HG03045 (cell line): Measurements from ENCODE around the gene PLPP2.

ENCODE experiments used
- ATAC-seq: cut with Tn5 transposase; IDR thresholded peaks from one replicate; pipeline ENCODE4 v1.9.1; 2021; ENCODE audit warnings: mild to moderate bottlenecking, moderate library complexity; ENCODE audit not compliant: unreplicated experiment

PLPP2 gene

DNA sequence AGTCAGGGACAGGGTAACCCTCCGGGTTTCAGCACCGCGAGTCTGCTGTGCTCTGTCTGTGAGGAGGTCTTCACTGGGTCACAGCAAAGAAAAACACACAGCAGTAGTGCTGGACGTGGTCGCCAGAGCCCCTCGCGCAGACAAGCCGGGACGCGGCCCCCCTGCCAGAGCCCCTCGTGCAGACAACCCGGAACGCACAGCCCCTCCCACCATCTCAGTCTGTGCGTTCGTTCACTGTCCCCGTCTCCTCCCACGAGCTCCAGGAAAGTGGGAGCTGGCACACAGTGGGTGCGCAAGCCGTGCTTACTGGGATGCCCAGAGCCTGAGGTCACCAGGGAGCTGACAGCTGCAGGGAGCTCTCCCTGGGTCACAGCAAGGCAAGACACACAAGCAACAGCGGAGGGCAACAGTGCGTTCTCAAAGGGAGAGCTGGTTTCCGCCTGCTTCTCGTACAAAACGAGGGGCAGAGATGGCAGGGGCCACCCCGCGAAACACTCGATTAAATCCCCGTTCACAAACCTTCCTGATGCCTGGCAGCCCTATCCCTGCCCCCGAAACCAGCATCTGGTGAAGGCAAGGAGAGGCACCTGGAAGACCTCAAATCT, 3.2 kb upstream of the PLPP2 start:
- ATAC-seq = no peak

GRCh38 chr19:293436-294110, 2.4 kb upstream of the PLPP2 start:
- no peak for ATAC-seq

DNA sequence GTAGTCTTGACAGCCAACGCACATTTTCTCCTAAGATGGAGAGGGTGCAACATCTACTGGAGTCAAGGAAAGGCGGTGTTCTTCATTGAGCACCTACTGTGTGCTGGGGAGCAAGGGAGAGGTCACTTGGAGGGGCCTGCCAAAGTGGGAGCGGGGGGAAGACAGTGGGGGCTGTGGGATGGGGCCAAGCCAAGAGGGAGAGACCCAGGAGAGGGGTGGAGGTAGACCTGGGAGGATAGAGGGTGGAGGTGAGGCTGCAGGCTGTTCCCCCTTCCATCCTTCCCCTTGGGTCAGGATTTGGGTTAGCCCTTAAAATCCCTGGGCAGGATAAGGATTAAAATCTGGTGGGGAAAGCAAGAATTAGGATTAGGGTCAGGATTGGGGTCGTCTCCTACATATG, 1.7 kb upstream of the PLPP2 start:
- ATAC-seq = no peak

GRCh38 chr19:292281-292884, 1.2 kb upstream of the PLPP2 start:
- no peak for ATAC-seq

GRCh38 chr19:291561-292280, 518 bp upstream of the PLPP2 start:
- ATAC-seq = no peak

DNA sequence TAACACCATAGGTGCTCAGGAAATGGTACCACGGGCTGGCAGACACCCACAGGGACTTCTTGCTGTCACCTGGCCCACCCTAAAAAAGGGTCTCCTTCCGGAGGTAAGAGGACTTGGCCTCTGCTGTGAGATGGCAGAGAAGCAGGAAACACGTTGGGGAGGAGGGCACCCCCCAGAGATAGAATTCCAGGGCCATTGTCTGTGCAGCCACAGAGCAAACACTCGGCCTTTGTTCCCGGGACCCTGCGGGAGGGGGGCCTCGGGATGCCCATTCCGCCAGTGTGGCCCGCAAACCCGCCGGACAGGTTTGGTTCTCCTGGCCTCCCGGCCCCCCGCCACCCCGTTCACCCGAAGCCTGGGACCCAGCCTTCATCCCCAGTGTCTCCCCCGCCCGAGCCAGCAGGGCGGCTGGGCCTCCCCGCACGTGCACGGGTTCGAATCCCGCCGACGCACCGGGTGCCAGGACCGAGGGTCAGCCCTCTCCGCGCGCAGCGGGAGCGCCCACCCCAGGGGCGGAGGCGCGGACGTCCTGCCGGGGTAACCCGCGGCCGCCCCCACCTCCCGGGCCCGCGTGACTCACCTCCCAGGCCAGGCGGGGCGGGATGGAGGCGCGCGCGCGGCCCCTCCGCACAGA, 714 bp downstream of the PLPP2 start:
- ATAC-seq = no peak

- no peak for ATAC-seq
Observed at GRCh38 chr19:289651-290371, 1.4 kb downstream of the PLPP2 start.

DNA sequence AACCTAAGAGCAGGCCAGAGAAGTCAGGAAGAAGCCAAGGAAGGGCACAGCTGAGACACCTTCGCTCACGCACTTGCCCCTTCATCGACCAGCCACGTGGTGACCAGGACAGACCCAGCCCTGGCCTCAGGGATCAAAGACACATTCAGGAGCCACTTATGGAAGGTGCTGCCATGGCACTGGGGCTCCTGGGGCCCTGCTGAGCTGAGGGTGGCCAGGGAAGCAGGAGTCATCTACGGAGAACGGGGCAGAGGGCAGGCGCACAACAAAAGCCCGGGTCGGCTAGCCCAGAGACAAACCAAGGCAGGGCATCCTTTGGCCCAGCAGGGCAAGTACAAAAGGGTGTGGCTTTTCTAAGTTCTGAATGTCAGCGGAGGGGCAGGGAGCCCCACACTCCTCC, 2.3 kb downstream of the PLPP2 start:
- ATAC-seq = no peak

DNA sequence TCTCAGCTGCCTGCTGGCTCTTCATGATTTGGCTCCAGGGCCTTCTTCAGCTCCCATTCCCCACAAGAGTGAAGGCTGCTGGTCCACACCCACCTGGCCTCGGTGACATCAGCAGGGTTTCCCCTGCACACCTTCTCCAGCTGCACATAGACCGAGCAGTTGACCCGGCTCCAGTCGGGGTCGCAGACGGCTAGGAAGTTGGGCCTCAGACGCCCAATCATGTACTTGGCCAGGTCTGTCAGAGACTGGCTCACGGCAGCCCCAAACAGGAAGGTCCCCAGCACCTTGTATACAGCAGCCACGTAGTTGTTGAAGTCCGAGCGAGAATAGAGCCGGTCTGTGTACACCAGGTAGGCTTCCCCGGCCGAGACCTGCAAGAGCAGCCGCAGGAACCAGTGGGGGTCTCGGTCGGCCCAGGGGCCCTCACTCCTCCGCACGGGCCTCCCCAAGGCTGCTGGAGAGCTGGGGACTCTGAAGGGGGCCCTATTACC, 3.8 kb downstream of the PLPP2 start:
- ATAC-seq = no peak

DNA sequence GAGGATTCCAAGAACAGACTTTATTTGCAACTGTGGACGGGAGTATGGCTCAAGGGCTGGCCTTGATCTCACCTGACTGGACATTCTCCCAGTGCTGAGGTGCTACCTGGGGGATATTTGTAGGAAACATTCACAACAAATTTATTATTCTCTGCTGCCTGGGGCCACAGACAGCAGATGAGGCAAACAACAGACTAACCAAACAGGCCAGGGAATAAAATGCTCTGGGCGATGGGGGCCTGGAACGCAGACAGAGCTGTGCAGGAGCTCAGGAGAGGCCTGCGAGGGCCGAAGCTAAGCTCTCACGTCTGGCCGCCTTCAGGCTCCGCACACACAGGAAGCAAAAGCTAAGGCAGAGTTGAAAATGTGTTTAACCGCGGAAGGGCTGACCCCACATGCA, 7.8 kb downstream of the PLPP2 start:
- ATAC-seq = no peak

DNA sequence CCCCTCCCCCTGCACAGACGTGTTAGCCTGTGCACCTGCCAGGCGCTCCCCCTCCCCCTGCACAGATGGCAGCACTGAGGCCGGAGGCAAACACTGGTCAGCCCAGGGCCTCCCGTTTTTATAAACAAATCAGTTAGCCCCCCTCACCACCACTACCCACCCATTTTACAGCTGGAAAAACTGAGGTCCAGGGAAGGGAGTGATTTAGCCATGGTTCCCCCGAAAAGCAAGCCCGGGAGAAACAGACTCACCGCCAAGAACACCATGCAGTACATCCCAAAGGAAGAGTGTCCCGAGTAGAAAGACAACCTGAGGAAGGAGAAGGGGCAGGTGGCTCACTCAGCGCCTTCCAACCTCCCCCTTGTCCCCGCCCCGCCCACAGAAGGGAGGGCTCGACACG, 8.7 kb downstream of the PLPP2 start:
- ATAC-seq = no peak

DNA sequence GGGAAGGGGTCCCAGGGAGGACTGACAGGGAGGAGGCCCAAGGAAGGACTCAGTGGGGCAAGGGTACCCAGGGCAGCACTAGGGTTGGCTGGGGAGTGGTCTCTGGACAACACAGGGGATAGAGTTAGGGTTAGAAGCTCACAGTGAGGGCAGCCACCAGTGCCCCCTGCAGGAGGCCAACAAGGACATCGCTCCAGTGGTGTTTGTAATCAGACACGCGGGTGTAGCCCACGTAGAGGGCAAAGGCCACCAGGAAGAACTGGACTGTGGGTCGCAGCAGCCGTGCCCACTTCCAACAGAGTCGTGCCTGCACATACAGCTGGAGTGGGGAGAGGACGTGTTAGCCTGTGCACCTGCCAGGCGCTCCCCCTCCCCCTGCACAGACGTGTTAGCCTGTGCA, 9.2 kb downstream of the PLPP2 start:
- ATAC-seq = no peak

DNA sequence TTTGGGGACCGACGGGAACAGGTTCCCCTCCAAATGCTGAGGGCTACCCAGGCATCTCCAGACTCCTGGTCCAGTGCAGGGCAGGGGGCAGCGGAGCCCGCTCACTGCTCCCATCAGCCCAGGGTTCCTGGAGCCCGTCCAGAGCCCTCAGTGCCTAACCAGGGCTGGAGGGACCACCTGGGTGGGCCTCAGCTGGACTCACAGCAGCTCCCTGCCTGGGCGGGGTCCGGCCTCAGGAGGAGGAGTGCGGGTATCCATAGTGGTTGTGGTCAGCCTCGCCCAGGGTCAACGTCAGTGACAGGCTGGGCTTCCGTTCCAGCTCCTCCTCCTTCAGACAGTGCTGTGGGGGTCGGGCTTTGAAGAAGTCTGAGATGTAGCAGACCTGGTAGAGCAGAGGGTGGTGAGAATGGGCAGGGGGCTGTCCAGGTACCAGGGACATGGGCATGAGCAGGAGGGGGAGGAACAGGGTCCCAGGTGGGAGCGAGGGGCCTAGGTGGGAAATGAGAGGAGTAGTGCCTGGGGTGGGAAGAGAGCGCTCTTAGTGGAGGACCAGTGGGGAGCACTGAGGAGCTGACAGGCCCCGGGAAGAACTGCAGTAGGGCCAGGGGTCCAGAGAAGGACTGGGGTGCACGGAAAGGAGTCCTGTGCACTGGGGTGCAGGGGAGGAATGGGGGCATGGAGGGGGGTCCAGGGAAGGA, 9.9 kb downstream of the PLPP2 start:
- no peak for ATAC-seq

DNA sequence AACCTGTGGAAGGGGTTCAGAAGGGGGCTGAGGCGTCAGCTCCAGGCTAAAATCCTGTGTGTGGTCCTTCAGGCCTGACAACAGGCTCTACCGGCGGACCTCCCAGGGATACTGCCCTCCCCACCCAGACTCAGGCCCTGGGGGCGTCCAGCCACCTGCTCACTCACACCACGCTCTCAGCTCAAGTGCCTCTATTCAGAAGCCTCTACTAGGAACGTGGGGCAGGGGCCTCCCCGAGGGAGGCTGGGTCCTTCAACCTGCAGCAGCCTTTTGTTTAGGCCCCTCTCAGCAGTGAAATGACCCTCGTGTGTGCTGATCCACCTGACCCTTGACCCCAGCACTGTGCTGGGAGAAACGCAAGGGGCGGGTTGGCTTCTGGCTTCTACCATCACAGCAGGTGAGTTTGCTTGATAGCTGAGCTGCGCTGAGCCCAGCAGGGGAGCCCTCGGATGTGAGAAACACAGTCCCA, 10.6 kb downstream of the PLPP2 start:
- ATAC-seq = no peak

DNA sequence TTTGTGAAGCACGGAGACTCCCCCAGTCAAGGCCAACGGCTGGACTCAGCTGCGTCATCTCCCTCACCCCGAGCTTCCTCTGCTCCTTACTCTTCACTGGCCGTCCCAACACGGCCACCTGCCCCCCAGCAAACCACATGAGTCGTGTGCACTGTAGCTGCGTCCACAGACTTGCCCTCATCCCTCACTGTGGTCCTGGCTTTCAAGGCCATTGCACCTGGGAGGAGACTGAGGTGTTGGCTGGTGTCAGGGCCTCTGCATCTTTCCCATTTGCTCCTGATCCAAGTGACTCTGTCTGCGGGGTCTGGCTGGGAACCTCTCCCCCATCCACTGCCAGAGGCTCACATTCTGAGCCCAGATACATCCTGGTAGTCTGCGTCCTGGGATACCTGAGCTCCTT, 11.5 kb downstream of the PLPP2 start:
- no peak for ATAC-seq

- ATAC-seq = no peak
Observed at GRCh38 chr19:279231-279630, 12.0 kb downstream of the PLPP2 start.

DNA sequence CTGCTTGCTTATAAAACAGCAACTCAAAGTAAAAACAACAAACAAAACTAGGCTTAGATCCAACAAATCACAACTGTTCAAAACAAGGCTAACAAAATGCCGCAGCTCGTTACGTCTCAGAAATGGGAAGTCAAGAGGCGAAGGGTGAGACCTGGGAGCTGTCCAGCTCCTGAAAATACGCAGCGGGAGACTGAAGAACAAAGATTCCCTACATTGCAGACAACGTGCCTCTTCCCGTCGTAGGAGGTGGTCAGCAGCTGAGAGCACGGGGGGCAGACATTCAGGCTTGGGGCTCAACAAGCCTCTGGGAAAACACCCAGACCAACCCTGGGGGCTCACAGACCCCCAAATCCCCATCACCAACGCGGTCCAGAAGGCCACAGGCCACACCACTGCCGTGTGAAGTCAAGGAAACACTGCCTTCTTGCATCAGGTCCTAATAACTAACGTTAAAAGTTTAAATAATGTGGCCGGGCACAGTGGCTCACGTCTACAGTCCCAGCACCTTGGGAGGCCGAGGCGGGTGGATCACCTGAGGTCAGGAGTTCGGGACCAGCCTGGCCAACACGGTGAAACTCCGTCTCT, 13.5 kb downstream of the PLPP2 start:
- ATAC-seq = no peak

DNA sequence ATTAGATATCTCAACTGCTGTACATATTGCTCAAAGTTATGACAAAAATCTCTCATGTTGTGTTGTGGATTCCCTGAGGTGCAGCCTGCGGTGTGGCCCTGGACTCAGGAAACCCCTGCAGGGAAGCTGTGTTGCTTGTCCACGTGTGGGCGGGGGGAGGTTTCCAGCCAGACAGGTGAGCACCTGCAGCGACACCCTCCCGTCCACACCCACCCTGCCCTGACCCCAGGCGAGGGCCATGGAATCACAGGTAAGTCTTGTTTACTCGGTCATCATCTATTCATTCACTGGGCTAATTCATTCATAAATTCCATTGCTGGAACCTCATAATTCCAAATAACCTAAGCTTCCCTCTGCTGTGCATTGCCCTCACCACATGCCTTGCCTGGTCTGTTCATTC, 14.1 kb downstream of the PLPP2 start:
- ATAC-seq = no peak

GRCh38 chr19:275958-276646, 15.1 kb downstream of the PLPP2 start:
- ATAC-seq = no peak
